HG03558 (cell line): ENCODE data around the gene POC1B.

Experiments used
- ATAC-seq: cut with Tn5 transposase; IDR thresholded peaks from one replicate; pipeline ENCODE4 v1.9.1; 2021; ENCODE audit warnings: moderate number of reproducible peaks; ENCODE audit not compliant: unreplicated experiment; ENCODE audit errors: extremely low read depth

POC1B gene

GRCh38 chr12:89427508-89428156 lies 98.2 kb downstream of the POC1B start:
- ATAC-seq: peak; percentile 96

DNA sequence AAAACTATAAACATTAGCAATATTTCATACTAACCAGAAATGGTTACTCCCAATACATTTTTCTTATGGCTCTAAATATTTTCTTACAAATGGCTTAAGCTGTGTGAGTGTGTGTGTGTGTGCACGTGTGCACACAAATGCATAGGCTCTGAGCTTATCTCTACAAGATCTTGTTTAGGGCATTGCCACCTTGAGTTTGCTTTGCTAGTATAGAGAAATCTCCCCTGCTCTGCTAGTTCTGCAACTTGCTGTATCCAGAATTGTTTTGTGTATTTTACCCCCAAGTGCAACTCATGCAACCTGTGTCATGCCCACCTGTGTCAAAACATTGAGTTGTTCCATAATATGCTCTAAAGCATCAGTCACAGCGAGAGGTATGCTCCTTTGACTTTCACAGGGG lies 101.0 kb downstream of the POC1B start:
- no peak for ATAC-seq

- no peak for ATAC-seq
Measured at GRCh38 chr12:89424389-89424788, 101.5 kb downstream of the POC1B start.

GRCh38 chr12:89421092-89421835 lies 104.6 kb downstream of the POC1B start:
- no peak for ATAC-seq

DNA sequence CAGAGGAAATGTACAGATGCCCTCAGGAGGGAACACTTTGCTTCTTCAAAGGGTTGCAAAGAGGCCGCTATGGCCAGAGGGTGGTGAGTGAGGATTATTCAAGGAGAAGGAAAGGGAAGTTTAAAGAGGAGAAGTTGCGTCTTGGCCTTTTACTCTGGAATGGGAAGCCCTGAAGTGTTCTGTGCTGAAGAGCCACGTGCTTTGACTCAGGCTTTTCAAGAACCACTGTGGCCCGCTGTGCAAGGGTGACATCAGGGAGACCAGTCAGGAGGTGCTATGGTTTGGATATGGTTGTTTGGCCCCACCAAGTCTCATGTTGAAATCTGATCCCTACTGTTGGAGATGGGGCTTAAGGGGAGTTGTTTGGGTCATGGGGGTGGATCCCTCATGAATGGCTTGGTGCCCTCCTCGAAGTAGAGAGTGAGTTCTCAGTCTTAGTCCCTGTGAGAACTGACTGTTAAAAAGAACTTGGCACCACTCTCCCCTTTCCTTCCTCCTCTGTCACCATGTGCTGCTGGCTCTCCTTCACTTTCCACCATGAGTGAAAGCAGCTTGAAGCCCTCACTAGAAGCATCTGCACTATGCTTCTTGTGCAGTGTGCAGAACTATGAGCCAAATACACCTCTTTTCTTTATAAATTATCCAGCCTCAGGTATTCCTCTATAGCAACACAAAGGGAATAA lies 107.5 kb downstream of the POC1B start:
- ATAC-seq: no peak

DNA sequence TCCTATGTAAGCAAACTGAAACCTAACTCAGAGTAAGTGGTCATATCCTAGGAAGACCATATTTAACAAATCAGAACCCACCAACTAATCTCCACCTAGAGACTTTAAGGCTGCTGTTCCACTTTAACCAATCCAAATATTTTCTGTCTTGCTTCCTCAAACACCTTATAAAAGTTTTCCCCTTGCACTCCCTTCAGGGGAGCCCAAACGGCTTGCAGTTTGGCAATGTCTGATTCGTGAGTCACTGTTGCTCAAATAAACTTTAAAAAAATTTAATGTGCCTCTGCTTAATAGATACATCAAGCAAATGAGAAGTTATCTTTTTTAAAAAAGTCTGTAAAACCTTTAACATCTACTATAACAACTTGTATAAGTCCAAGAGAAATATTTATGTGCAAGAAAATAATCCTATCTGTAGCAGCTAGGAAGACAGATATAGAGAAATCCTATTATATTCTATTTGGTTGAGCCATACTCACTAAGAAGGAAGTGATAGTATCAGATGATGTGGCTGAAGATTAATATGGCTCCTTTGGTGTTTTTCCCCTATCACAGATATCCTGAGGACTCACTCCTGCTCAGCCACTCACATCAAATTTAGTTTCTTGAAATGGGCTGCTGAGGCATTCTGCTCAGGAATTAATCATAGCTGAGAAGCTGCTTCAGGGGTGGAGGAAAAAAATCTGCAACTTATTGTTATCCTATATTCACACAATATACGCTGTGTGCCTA lies 108.4 kb downstream of the POC1B start:
- ATAC-seq: no peak

- ATAC-seq: no peak
Measured at GRCh38 chr12:89416049-89416792, 109.6 kb downstream of the POC1B start.

GRCh38 chr12:89414851-89415250 lies 111.0 kb downstream of the POC1B start:
- no peak for ATAC-seq

DNA sequence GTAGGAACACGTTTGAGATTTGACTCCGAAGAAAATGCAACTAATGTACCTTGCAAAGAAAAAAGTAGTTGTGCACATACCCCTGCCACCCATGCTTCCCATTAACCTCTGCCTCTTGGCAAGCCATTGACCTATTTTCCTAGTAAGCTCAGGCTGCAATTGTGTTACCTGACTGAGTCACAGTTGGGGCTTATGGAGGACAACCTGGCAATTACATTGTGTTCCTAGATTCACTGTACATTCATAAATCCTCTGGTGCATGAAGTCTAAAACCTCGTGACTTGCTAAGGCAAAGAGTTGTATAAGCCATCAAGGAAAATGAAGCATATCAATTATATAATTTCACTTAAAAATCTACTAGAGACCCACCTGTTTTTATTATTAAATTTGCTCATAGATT lies 111.5 kb downstream of the POC1B start:
- ATAC-seq: no peak

DNA sequence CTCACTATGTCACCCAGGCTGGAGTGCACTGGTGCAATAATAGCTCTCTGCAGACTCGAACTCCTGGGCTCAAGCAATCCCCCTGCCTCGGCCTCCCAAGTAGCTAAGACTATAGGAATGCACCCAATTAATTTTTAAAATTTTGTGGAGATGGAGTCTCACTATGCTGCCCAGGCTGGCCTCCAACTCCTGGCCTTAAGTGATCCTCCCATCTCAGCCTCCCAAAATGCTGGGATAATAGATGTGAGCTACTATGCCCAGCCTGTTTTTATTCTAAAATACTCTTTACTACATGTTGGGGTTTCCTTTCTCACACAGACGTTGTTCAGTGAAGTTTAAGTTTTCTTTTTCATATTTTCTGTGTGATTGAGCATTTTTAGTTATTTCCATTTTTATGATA lies 112.6 kb downstream of the POC1B start:
- no peak for ATAC-seq

GRCh38 chr12:89412665-89413064 lies 113.2 kb downstream of the POC1B start:
- ATAC-seq: no peak

- ATAC-seq: no peak
Measured at GRCh38 chr12:89411846-89412245, 114.0 kb downstream of the POC1B start.

DNA sequence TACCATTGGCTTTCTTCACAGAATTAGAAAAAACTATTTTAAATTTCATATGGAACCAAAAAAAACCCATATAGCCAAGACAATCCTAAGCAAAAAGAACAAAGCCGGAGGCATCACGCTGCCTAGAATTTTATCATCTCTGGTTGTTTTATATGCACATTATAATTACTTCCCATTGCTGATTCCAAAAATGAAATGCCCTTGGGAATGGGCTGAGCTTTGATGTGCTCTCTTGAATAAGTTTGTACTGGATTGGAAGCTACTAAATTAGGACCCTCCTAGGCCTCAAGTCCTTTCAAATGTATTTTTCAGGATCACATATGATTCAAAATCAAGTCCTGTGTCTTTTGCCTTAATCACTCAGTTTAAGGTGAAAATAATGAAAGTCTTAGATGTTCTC lies 114.6 kb downstream of the POC1B start:
- no peak for ATAC-seq

DNA sequence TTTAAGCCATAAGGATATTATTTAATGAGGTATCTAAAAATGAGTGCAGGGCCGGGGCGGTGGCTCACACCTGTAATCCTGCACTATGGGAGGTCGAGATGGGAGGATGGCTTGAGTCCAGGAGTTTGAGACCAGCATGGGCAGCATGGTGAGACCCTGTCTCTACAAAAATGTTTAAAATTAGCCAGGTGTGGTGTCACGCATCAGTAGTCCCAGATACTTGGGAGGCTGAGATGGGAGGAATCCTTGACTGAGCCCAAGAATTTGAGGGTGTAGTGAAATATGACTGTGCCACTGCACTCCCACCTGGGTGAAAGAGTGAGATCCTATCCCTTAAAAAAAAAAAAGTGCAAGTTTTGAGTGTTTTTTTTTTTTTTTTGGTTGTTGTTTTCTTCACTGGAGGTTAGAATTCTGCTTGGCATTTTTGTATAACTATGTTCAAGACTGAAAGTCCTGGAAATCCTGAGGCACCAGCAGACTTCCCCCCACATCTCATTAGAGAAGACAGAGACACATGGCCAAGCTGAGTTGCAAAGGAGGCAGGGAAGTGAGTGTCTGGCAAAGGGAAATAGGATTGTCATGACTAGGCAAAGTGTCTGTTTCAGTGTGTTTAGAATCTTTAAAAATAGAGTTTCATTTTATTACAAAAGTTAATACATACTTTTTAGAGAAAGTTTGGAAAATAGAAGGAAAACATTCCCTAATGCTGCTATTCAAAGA lies 120.1 kb downstream of the POC1B start:
- no peak for ATAC-seq

DNA sequence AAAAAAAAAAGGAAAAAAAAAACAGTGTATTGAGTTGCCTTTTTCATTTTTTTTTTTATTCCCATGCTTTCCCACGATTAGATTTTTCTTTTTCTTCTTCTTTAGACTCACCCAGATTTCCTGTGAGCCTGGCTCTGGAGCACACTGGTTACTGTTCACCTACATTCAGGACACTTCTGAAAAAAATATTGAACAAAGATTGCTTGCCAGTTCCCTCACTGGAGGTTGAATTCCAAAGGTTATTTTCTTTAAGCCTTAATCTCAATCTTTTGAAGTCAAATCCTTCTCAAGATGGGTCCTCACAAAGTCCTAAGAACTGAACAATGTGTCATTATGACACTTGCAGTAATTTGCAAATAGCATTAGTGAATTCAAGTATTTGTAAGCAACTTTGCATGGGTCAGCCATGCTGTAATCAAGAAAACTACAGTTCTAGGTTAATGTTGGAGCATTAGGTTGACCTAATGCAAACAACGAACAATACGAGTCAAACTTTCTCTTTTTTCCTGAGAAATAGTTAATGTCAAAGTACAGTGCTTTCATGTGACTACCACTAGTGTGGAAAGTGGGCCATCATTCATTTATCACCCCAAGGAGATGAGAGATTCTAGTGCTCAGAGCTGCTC lies 124.3 kb downstream of the POC1B start:
- ATAC-seq: no peak

GRCh38 chr12:89400415-89400814 lies 125.4 kb downstream of the POC1B start:
- no peak for ATAC-seq

- no peak for ATAC-seq
Measured at GRCh38 chr12:89395712-89396111, 130.1 kb downstream of the POC1B start.

GRCh38 chr12:89393551-89394121 lies 132.2 kb downstream of the POC1B start:
- ATAC-seq: no peak

GRCh38 chr12:89392391-89392790 lies 133.5 kb downstream of the POC1B start:
- ATAC-seq: no peak
